Caco-2 (cell line): ENCODE measurements around the gene KLHDC7B. TPM values are rescaled to one million over a fixed set of nuclear protein-coding genes. Genes with fewer than 3 reads are reported as not detected.

Source experiments
- BruUV-seq: library from RNA; stranded (reverse); fragments of 400-500 nt; replicated peaks from 2 replicates; lab custom pipeline; 2021; lab: Mats Ljungman, UMichigan
- CTCF ChIA-PET: fragments of 300-600 bp; sonication (Branson Sonifier 250); formaldehyde crosslinking; loops from one replicate; lab custom pipeline; 2022; ENCODE audit warnings: antibody characterized with exemption; lab: Charles Lee
- POLR2A ChIA-PET: fragments of 300-600 bp; sonication (Branson Sonifier 250); formaldehyde crosslinking; loops from one replicate; lab custom pipeline; 2022; ENCODE audit warnings: antibody characterized with exemption; lab: Charles Lee
- DNase-seq, 2 experiments: peaks; one replicate each; pipeline versions ENCODE4 v3.0.0 to v3.0.0-alpha.2; 2020 to 2022
- H3K27me3 ChIP-seq: replicated peaks from 2 replicates; pipeline ENCODE4 v1.6.0; 2011; ENCODE audit warnings: low read length; ENCODE audit not compliant: control insufficient read depth, insufficient read depth
- H3K36me3 ChIP-seq: 2 replicates; pipeline ENCODE4 v1.5.1; 2011; ENCODE audit warnings: low read length; ENCODE audit not compliant: control insufficient read depth, insufficient read depth
- H3K4me1 ChIP-seq: fragments of 250-450 bp; sonication (Bioruptor Pico); 2 replicates; pipeline ENCODE4 v1.5.1; 2020; ENCODE audit warnings: mild to moderate bottlenecking
- H3K4me3 ChIP-seq: 2 replicates; pipeline ENCODE4 v1.5.1; 2011; ENCODE audit warnings: low read depth, mild to moderate bottlenecking, control low read depth, low read length
- H3K9me3 ChIP-seq: fragments of 250-450 bp; sonication (Bioruptor Pico); 2 replicates; pipeline ENCODE4 v1.5.1; 2020; ENCODE audit warnings: mild to moderate bottlenecking, moderate library complexity
- H3K27ac Mint-ChIP-seq: one replicate; pipeline ENCODE4 v1.8.0; 2022; ENCODE audit warnings: mixed read lengths; ENCODE audit not compliant: unreplicated experiment
- H3K27me3 Mint-ChIP-seq: one replicate; pipeline ENCODE4 v1.8.0; 2022; ENCODE audit warnings: mixed read lengths; ENCODE audit not compliant: insufficient read depth, unreplicated experiment
- H3K36me3 Mint-ChIP-seq: one replicate; pipeline ENCODE4 v1.8.0; 2022; ENCODE audit warnings: mild to moderate bottlenecking, mixed read lengths; ENCODE audit not compliant: insufficient read depth, unreplicated experiment
- H3K4me1 Mint-ChIP-seq: one replicate; pipeline ENCODE4 v1.8.0; 2022; ENCODE audit warnings: low read depth, mixed read lengths; ENCODE audit not compliant: unreplicated experiment
- H3K4me3 Mint-ChIP-seq: one replicate; pipeline ENCODE4 v1.8.0; 2022; ENCODE audit warnings: mild to moderate bottlenecking, moderate library complexity, mixed read lengths; ENCODE audit not compliant: unreplicated experiment
- H3K9me3 Mint-ChIP-seq: one replicate; pipeline ENCODE4 v1.8.0; 2022; ENCODE audit warnings: mixed read lengths; ENCODE audit not compliant: unreplicated experiment
- CTCF ChIP-seq, 2 experiments: fragments of 200-600 bp in 1 of 2; IDR thresholded peaks; 1 replicate in 1 of 2; 2 replicates in 1 of 2; pipeline versions ENCODE4 v1.5.1 to v1.8.0; 2011 to 2022; ENCODE audit warnings: antibody characterized with exemption in 1 of 2, control low read depth in 1 of 2, inconsistent platforms in 1 of 2, low read depth in 1 of 2, low read length in 1 of 2, mild to moderate bottlenecking in 1 of 2, moderate library complexity in 1 of 2; ENCODE audit not compliant: insufficient read depth in 1 of 2, severe bottlenecking in 1 of 2, unreplicated experiment in 1 of 2
- intact Hi-C: fragments of 100-400 bp; cut with micrococcal nuclease; formaldehyde crosslinking; loops from one replicate; pipeline ENCODE4 v1.10.0; 2022; ENCODE audit not compliant: unreplicated experiment
- total RNA-seq: library from RNA; stranded (reverse); gene quantifications from 2 replicates; pipeline ENCODE4 v1.2.3, GENCODE V29; 2022

Gene KLHDC7B
- total RNA-seq, 1 experiment from 2014 or later, result 2.0 TPM

GRCh38 chr22:50506611-50507420 is 38.9 kb upstream of the KLHDC7B start:
- H3K27me3 ChIP-seq, result no peaks in the 10 kb centered on the region
- BruUV-seq, result TSS peak; percentile 38
- ChIA-PET POLR2A (interaction anchor here (2.6 kb wide), 1 partner anchor 18 kb away, joined by 71 read pairs; the partner anchor contains the start of gene SCO2), CTCF (interaction anchor here (1.4 kb wide), 1 partner anchor 114 kb away, joined by 9 read pairs; no protein-coding TSS in a partner anchor)
- H3K36me3 ChIP-seq, result no peaks in the 10 kb centered on the region; the same call in 1 of the 2 replicates
- no peak for TF ChIP-seq CTCF (IDR thresholded peaks at IDR 0.05; ENCODE audit: insufficient read depth in 1 of 2, low read depth in 1 of 2, low read length in 1 of 2, severe bottlenecking in 1 of 2, unreplicated experiment in 1 of 2)
- H3K4me3 Mint-ChIP-seq, result peak overlapping the region; percentile 93
- DNase-seq, result peak in 1 of 2 experiments; percentile 25
- H3K27me3 Mint-ChIP-seq, result no peaks in the 10 kb centered on the region
- H3K36me3 Mint-ChIP-seq, result peaks cover 24% of the 10 kb centered on the region
- H3K9me3 ChIP-seq, result no peaks in the 10 kb centered on the region
- intact Hi-C loops, result loop anchor here (10.0 kb wide), 1 partner anchor 112 kb away; no protein-coding TSS in a partner anchor
- peaks cover 11% of the 10 kb centered on the region for H3K4me1 Mint-ChIP-seq
- H3K4me1 ChIP-seq, result peaks cover 5% of the 10 kb centered on the region; the same call in 1 of the 2 replicates
- H3K4me3 ChIP-seq, result peak overlapping the region; percentile 91
- peak overlapping the region; percentile 76 for H3K27ac Mint-ChIP-seq
- H3K9me3 Mint-ChIP-seq, result no peaks in the 10 kb centered on the region

- Histone ChIP-seq H3K36me3 (no peaks in the 10 kb centered on the region; the same call in 1 of the 2 replicates), H3K9me3 (no peaks in the 10 kb centered on the region), H3K4me3 (peak within 1 kb of the TSS; percentile 91), H3K4me1 (peaks cover 5% of the 10 kb centered on the region; the same call in 1 of the 2 replicates), H3K27me3 (no peaks in the 10 kb centered on the region)
- BruUV-seq, result no TSS peak
- peak within 1 kb of the TSS; percentile 90 for H3K27ac Mint-ChIP-seq
- H3K9me3 Mint-ChIP-seq, result no peaks in the 10 kb centered on the region
- H3K27me3 Mint-ChIP-seq, result no peaks in the 10 kb centered on the region
- DNase-seq, result peak; percentile 86 to 90
- peak within 1 kb of the TSS; percentile 93 for H3K4me3 Mint-ChIP-seq
- no peak for TF ChIP-seq CTCF (IDR thresholded peaks at IDR 0.05; ENCODE audit: insufficient read depth in 1 of 2, low read depth in 1 of 2, low read length in 1 of 2, severe bottlenecking in 1 of 2, unreplicated experiment in 1 of 2)
- CTCF ChIA-PET, result interaction anchor here (0.6 to 2.3 kb wide), 10 partner anchors 9 to 213 kb away, joined by 3 to 32 read pairs (median 4); partner anchors contain the start of genes SCO2 and SYCE3
- POLR2A ChIA-PET, result interaction anchor here (0.5 to 2.6 kb wide), 15 partner anchors 10 to 260 kb away, joined by 3 to 71 read pairs (median 4); partner anchors contain the start of genes ARSA, CHKB, MIOX and SCO2
- H3K36me3 Mint-ChIP-seq, result peaks cover 31% of the 10 kb centered on the region
- intact Hi-C loops, result loop anchor here (10.0 kb wide), 1 partner anchor 113 kb away; no protein-coding TSS in a partner anchor
- H3K4me1 Mint-ChIP-seq, result peaks cover 11% of the 10 kb centered on the region
Measured at GRCh38 chr22:50507421-50507990, 38.2 kb upstream of the KLHDC7B start, which contains the start of gene LMF2. LMF2 (minus strand) TSS chr22:50507702; CDS start chr22:50507675, 27 bp downstream.
